ENCODE data around the gene SLC22A12.
"Not testable (repeated sequence)": the region's sequence is repeated elsewhere in the genome, so short reads cannot be mapped to it uniquely, and the experiment has no call there.

SLC22A12 gene

DNA sequence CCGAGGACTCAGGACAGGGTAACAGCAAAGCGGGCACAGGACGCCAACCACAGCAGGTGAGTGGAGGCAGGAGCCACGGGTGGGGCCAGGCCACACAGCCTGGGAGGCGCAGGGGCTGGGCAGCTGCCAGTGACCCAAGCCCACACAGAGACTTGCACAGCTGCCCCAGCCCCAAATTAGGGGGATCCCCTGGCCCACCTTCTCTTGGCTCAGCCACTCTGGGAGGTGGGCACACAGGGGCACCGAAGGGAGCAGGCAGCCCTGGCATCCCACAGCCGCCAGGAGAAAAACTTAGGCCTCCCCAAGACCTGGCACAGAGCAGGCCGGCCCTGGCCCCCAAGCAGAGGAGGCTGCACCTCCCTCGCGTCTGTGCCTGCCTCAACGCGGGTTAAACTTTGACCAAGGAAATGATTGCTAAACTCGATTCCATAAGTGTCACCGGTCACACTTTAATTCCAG is at the start of gene SLC22A12:
Gene SLC22A12 (plus strand): TSS at position 458 of the 459 bp plus-strand sequence. CDS start 337 bp downstream, outside the sequence.
- DNase-seq (ENCODE audit: low read depth in 2 of 2), result no peak

DNA sequence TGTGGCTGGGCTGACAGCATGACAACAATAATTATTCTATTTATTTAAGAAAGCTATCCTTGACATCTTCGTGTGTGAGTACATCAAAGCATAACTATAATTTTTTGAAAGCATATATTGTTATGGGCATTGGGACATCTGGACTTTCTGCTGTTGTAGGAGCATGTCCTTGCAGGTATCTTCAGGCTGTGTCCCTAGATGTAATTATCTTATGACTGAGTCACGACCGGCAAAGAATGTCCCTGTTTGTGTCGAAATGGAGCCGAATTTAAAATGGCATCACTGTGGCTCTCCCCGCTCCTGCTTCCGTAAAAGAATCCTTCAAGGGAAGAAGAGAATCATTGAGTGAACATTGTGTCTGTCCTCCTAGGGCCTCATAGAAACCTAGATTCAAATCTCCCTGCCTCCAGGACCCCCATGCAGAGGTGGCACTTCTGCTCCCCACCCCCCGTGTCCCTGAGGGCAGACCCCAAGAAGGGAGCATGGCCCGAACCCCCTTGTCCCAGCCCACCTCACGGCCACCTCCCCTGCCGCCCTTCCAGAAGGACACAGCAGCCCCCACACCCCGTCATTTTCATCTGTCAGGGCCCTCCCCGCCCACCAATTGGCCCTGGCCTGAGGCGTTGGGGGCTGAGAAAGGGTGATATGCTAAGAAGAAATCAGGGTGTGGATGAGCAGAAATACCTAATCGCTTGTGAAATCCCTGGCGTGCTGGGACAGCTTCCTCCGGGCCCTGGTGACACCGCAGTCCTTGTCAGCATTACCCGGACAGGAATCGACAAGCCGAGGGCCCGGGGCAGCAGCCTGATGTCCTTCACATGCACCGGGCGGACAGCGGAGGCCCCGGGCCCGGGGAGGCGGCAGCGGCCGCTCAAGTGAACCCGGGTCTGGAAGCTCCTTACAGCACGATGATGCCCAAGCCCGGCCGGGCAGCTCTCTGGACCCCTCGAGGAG is 48.6 kb upstream of the SLC22A12 start:
- no peak for DNase-seq (ENCODE audit: low read depth in 2 of 2)

DNA sequence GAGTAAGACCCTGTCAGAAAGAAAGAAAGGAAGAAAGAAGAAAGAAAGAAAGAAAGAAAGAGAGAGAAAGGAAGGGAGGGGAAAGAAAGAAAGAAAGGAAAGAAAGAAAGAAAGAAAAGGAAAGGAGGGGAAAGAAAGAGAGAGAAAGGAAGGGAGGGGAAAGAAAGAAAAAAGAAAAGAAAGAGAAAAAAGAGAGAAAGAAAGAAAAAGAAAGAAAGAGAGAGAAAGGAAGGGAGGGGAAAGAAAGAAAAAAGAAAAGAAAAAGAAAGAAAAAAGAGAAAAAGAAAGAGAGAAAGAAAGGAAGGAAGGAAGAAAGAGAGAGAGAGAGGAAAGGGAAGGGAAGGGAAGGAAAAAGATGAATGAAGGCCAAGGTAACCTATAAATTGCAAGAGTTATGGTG is 47.2 kb upstream of the SLC22A12 start:
- no peak for DNase-seq (ENCODE audit: low read depth in 2 of 2)

DNA sequence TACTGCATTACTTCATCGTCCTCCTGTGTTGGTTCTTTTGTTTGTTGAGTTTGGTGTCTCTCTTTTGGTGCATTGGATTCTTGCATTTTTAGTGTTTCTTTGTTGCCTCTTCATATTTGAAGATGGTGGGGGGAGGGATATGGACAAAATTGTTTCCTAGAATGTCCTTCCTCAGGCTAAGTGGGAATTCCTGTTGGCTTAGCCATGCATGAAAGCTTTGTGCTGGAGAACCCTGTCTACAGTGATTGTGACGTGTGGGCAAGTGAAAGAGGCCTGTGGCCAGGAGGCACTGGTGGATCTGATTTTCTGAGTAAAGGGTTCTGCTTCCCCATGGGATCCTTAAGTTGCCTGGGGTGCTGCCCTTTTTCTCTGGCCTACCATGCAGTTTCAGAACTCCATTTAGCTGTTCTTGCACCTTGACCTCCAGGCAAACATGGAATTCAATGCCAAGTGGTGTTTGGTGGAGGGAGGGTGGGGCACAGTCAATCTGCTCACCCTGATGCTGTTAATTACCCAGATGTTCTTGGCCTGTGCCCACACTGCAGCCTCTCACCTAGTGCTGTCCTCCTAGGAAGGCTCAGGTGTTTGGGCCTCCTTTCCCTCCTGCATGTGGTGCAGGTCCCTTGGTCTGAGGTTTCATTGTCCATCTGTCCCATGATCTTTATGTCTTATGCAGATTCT is 46.3 kb upstream of the SLC22A12 start:
- no peak for DNase-seq (ENCODE audit: low read depth in 2 of 2)

DNA sequence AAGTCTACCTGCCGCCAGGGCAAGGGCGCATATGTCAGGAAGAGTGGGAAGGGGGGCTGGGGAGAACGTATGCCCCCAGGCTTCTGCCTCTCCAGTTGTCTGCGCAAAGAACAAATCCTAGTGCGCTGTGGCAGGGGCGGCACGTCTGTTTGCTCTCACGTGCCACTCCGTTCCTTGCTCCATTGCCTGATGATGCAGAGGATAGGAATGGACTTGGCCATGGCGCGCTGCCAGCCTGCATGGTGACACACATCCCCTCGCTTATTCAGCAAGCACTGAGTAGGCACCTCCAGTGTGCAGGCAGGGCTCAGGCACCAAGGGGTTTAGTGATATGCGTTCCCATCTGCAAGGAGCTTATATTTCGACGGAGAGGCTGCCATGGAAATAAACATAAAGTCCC is 45.4 kb upstream of the SLC22A12 start:
- DNase-seq (ENCODE audit: low read depth in 2 of 2), result no peak

DNA sequence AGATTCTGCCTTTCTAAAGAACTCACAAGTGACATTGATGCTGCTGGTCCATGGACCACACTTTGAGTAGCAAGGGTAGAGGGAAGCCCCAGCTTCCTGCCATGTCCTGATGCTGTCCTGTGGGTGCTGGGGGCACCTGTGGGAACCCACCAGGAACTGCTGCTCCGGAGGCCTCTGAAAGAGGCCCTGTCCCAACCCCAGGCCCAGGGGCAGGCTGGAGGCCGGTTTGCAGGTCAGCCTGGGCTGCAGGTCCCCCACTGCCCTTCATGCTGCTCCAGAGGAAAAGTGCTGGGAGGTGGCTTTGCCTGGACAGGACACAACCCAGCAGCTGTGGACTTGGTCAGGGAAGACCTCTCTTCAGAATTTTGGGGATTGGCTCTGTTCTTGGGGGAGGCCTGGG is 44.8 kb upstream of the SLC22A12 start:
- no peak for DNase-seq (ENCODE audit: low read depth in 2 of 2)

DNA sequence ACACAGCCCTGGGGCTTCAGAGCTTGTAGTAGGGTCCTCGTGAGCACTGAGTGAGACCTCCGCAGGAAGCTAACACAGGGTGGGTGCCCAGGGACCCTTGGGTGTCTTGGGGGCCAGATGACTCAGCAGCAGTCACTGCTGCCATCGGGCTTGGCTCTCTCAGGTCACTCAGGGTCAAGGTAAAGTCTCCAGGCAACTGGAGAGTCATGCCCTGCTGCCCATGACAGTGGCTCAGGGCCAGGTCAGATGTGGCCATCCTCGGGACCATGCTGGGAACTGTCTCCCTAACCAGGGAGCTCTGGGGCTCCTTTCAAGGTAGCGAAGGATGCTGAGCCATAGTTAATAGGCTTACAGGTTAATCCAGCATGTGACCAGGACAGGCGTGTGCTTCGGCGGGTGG is 44.4 kb upstream of the SLC22A12 start:
- no peak for DNase-seq (ENCODE audit: low read depth in 2 of 2)

DNA sequence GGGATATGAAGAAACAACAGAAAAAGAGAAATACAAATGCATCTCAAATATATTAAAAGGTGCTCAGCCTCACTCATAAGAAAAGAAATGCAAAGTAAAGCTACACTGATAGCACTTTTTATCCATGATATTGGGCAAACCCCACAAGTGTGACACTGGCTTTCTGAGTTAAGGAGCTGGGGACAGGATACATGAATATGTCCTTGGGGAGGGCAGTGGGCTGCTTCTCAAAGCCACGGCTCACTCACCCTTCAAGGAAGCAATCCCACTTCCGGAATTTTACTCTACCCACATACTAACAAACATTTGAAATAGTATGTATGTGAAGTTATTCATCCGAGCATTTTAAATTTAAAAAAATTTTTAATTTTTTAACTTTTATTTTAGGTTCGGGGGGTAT is 41.1 kb upstream of the SLC22A12 start:
- no peak for DNase-seq (ENCODE audit: low read depth in 2 of 2)

DNA sequence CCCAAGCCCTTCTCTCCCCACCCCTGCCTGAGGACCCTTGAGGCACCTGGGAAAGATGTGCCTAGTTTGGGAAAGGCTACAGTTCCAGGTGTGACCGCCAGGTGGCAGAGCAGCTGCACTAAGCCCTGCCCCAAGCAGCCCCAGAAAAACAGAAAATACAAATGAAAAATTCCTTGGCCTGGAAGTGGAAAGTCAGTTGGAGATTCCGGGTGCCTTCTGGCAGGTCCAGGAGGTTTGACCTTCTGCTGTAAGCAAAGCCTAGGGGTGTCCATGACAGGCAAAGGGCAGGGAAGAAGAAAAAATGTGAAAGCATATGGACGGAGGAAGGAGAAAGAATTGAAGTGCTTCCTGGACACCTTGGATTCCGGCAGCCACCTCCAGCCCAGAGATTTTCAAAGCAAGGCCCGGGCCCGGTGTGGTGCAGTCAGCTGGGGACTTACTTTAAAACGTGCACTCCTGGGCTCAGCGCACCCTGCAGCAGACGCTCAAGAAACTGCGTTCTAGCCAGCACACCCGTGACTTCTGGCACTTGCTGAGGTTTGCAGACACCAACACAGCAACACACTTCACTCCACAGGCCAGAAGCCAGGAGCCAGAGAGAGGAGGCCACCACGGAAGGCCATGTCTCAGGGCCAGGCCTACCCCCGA is 37.3 kb upstream of the SLC22A12 start:
- peak; percentile 17 to 47 for DNase-seq (ENCODE audit: low read depth in 2 of 2)

DNA sequence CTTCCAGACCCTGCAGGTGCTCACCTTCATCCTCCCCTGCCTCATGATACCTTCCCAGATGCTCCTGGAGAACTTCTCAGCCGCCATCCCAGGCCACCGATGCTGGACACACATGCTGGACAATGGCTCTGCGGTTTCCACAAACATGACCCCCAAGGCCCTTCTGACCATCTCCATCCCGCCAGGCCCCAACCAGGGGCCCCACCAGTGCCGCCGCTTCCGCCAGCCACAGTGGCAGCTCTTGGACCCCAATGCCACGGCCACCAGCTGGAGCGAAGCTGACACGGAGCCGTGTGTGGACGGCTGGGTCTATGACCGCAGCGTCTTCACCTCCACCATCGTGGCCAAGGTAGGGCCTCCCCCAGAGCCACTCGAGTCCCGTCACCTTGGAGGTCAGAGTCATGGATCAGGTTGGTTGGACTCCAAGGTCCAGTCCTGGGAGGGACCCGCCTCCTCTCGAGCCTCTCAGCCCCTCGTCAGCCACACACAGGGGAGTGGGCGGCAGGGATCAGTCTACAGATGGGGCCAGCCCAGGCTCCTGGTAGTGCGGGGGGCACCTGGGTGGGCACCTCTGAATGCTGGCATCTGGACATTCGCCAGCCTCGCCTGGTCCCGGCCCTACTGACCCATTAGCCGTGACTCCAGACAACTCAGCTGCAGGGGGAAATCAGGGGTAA is 34.8 kb upstream of the SLC22A12 start:
- no peak for DNase-seq (ENCODE audit: low read depth in 2 of 2)

DNA sequence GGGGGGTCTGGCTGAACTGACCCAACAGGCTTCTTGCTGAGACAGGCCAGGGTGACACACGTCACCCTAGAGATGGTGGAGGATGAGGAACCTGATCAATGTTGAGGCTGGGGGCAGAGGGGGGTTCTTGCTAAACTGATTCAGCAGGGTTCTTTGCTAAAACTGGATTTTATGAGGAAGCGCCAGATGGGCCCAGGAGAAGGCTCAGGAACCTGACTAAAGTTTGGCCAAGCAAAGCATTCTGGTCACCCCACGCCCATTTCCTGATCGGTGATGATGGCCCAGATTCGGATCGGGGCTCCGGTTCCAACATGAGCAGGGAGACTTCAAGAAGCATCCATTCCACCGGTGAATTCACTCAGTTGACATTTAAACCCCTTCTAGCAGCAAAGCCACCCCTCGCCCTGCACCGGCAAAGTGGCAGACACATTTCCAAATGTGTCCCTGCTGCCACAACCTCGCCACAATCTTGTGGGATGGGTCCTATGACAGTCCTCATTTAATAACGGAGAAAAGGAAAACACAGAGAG is 34.2 kb upstream of the SLC22A12 start:
- DNase-seq (ENCODE audit: low read depth in 2 of 2), result no peak

DNA sequence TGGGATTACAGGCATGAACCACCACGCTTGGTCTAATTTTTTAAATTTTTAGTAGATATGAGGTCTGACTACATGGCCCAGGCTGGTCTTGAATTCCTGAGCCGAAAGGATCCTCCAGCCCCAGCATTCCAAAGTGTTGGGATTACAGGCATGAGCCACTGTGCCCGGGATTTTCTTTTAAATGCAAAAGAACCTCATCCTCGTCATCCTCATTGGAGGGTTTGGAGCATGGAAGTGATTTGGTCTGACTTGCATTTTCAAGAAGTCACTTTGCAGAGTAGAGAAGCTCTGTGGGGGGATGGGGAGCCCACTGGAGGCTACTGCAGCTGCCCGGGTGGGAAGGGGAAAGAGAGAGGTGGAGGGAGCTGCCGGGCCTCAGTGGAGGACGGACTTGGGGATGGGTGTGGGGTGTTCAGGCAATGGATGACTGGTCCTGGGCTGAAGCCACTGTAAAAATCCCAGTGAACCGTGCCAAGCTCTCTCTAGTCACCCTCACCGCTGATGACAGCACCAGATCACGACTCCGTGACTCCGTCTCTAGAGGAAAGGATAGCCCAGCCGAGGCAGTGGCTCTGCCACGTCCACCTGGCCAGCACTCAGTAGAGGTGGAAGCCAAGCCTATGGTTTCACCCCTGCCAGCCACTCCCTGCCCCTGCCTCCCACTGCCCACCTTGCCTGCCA is 32.8 kb upstream of the SLC22A12 start:
- no peak for DNase-seq (ENCODE audit: low read depth in 2 of 2)

DNA sequence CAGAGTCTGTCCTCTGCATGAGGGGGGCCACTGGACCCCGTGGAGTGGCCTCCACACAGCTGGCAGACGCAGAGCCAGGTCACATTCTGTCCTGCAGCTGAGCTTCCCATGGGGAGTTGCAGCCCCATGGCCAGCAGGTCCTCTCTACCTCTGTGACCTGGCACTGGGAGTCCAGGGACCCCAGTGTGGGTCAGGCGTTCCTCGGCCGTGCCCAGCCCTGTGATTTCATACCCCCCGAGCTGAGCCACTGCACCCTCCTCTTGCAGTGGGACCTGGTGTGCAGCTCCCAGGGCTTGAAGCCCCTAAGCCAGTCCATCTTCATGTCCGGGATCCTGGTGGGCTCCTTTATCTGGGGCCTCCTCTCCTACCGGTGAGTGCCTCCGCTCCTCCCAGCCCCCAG is 32.2 kb upstream of the SLC22A12 start:
- no peak for DNase-seq (ENCODE audit: low read depth in 2 of 2)

DNA sequence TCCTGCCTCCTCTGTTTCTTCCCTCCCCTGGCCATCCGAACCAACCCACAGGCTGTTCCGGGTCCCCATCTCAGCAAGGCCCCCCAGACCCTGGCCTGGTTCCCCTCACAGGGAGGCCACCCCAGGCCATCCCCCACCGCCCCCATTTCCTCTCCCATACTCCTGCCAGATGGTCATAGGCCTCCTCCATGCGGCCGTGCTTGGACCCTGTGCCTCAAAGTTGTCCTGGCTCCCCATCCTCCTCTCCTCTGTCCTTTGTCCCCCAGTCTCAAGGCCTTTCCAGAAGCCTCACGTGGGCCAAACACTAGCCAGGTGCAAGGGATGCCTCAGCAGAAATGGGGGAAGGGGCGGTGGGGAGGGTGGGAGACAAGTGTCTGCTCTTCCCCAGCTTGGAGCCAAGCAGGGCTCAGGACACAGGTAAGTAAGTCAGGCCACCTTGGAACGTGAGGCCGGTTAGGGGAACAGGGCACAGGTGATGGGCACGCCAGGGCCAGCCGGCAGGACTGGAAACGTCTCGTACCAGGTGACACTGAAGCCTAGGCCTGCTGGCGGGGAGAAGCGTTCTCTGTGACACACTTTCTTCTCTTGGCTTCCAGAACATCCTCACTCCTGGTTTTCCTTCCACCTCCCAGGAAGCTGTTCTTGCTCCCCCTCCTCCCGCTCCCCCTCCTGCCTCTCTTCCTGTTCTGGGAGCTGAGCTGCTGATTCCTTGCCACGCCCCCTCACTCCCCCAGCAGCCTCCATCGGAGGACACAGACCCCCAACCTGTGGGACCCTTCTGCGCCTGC is 31.5 kb upstream of the SLC22A12 start:
- DNase-seq (ENCODE audit: low read depth in 2 of 2), result no peak

DNA sequence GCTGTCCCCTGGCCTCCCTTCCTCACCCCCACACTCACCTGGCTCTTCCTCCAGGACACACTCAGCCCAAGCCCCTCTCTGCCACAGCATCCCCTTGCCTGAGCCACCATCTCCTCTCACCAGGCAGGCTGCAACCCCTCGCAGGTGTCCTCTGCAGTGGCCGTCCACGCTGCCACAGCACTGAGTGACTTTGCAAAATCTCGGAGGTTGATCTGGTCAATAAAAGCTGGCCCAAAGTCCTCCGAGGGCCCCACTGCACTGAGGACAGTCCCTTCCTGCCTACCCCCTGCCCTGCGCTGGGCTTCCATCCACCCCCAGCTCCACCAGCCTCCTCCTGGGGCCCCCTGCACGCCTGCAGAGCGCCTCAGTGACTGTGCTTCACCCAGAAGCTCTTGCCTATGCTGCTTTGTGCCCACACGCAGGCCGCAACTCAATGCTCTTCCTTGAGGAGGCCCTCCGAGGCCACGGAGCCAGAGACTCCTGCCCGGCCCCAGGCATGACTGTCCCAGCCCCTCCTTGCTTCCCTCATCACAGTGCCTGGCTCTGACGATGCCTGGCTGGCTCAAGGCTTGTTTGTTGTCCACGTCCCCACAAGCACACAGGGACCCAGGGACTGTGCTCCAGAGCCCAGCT is 30.8 kb upstream of the SLC22A12 start:
- DNase-seq (ENCODE audit: low read depth in 2 of 2), result no peak

DNA sequence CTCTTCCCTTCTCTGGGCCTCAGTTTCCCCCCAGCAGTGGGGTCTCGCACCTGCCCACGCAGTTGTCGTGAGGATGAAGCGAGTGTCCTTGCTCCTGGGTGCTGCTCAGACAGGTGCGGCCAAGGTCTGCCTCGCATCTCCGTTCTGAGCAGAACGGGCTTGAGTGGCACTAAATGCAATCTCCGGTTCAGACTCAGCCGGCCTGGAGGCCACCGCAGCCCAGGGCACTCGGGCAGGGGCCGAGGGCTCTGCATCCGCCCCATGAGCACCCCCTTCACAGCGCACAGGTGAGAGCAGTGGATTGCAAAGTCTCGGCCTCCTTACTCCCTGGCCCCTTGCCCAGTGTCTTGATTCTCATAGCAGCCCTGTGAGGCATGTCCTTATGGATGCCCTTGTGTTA is 30.1 kb upstream of the SLC22A12 start:
- DNase-seq (ENCODE audit: low read depth in 2 of 2), result no peak

DNA sequence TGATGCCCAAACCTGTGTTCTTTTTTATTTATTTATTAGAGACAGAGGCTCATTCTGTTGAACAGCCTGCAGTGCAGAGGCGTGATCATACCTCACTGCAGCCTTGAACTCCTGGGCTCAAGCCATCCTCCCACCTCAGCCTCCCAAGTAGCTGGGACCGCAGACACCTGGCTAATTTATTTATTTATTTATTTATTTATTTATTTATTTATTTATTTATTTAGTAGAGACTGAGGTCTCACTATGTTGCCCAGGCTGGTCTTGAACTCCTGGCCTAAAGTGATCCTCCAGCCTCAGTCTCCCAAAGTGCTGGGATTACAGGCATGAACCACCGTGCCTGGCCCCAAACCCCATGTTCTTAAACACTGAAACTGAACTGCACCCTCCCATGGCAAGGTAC is 29.6 kb upstream of the SLC22A12 start:
- DNase-seq (ENCODE audit: low read depth in 2 of 2), result not testable (repeated sequence)

DNA sequence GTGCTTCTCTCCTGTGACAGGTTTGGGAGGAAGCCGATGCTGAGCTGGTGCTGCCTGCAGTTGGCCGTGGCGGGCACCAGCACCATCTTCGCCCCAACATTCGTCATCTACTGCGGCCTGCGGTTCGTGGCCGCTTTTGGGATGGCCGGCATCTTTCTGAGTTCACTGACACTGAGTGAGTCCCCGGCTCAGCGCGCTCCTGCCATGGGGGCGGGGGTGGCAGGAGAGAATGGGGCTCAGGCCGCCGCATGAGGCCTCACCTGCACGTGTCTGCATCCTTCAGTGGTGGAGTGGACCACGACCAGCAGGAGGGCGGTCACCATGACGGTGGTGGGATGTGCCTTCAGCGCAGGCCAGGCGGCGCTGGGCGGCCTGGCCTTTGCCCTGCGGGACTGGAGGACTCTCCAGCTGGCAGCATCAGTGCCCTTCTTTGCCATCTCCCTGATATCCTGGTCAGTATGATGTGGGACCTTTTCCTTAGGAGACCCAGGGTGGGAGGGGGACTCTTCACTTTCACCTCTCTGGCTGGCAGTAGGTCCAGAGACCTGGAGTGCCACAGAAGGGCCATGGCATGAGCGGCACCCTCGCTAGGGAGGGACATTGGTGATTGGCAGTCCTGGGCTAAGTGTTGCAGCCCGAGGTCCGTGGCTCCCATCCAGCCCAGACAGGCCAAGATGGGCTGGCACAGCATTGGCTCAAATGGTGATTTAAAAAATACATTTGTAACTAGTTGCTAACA is 28.9 kb upstream of the SLC22A12 start:
- no peak for DNase-seq (ENCODE audit: low read depth in 2 of 2)

DNA sequence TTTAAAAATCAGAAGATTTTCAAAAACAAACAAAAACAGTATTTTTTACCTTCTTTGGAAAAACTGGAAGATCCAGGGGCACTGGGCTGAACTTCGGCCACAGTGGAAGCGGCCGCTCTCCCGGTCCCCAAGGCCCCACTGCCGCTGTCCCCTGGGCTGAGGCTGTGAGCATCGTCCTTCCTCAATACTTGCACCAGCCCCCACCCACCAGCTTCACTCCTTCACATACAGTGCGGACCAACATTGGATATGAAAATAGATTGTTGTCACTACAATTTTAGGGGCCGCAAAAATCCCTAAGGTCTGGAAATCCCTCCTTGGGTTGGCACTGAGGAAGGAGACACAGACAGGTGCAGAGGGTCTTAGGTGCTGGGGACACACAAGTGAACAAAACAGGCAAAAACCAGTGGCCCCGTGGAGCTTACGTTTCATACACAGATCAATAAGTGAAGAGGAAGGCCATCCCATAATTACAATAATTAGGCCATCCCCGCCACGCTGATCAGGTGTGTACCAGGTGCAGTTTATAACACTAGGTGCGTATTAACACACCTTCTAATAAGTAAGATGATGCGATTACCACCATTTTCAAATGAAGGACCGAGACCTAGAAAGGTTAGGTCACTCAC is 28.2 kb upstream of the SLC22A12 start:
- DNase-seq (ENCODE audit: low read depth in 2 of 2), result no peak

Data from stimulated activated CD4-positive, alpha-beta T cell treated with anti-CD3 and anti-CD28 coated beads, Interleukin-4, amount 100 ng/mL, for 48 hours (primary cell).